ENCODE data around the gene ZNF711.
"Not testable (repeated sequence)": the region's sequence is repeated elsewhere in the genome, so short reads cannot be mapped to it uniquely, and the experiment has no call there.

Gene ZNF711

GRCh38 chrX:85244450-85245211 lies 840 bp downstream of the ZNF711 start:
- Histone ChIP-seq H3K27me3 (ENCODE audit: low read depth, low read length) (no peaks in the 10 kb centered on the region), H4K20me1 (ENCODE audit: insufficient read depth, low read length) (no peaks in the 10 kb centered on the region), H3K9ac (ENCODE audit: low read length) (no peak overlapping the region), H3K4me1 (ENCODE audit: low read length) (no peaks in the 10 kb centered on the region), H3K4me3 (ENCODE audit: low read length) (no peak overlapping the region), H3K9me3 (ENCODE audit: insufficient read depth, low read length) (no peaks in the 10 kb centered on the region), H3K27ac (ENCODE audit: low read length) (no peak overlapping the region), H3K36me3 (replicated peaks; ENCODE audit: low read depth, low read length) (no peaks in the 10 kb centered on the region), H2AFZ (ENCODE audit: low read depth, low read length) (no peak overlapping the region), H3K4me2 (ENCODE audit: low read length) (no peak overlapping the region), H3K79me2 (ENCODE audit: low read length) (no peaks in the 10 kb centered on the region)
- TF ChIP-seq EZH2phosphoT487 (IDR thresholded peaks at IDR 0.05; ENCODE audit: low read depth): no peak

DNA sequence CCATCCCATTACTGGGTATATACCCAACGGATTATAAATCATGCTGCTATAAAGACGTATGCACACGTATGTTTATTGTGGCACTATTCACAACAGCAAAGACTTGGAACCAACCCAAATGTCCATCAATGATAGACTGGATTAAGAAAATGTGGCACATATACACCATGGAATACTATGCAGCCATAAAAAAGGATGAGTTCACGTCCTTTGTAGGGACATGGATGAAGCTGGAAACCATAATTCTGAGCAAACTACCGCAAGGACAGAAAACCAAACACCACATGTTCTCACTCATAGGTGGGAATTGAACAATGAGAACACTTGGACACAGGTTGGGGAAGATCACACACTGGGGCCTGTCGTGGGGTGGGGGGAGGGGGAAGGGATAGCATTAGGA lies 41.5 kb downstream of the ZNF711 start:
- H3K4me2 ChIP-seq (ENCODE audit: low read length); H3K27ac ChIP-seq (ENCODE audit: low read length); H3K9ac ChIP-seq (ENCODE audit: low read length); H2AFZ ChIP-seq (ENCODE audit: low read depth, low read length); H3K9me3 ChIP-seq (ENCODE audit: insufficient read depth, low read length); H4K20me1 ChIP-seq (ENCODE audit: insufficient read depth, low read length); H3K27me3 ChIP-seq (ENCODE audit: low read depth, low read length); H3K4me1 ChIP-seq (ENCODE audit: low read length); H3K79me2 ChIP-seq (ENCODE audit: low read length); H3K36me3 ChIP-seq (replicated peaks; ENCODE audit: low read depth, low read length); H3K4me3 ChIP-seq (ENCODE audit: low read length): not testable (repeated sequence)

- no peaks in the 10 kb centered on the region for H3K27me3 ChIP-seq (ENCODE audit: low read depth, low read length)
- no peaks in the 10 kb centered on the region for H3K36me3 ChIP-seq (replicated peaks; ENCODE audit: low read depth, low read length)
- no peak for TF ChIP-seq EZH2phosphoT487 (IDR thresholded peaks at IDR 0.05; ENCODE audit: low read depth)
- TF ChIP-seq, protein P1, sequence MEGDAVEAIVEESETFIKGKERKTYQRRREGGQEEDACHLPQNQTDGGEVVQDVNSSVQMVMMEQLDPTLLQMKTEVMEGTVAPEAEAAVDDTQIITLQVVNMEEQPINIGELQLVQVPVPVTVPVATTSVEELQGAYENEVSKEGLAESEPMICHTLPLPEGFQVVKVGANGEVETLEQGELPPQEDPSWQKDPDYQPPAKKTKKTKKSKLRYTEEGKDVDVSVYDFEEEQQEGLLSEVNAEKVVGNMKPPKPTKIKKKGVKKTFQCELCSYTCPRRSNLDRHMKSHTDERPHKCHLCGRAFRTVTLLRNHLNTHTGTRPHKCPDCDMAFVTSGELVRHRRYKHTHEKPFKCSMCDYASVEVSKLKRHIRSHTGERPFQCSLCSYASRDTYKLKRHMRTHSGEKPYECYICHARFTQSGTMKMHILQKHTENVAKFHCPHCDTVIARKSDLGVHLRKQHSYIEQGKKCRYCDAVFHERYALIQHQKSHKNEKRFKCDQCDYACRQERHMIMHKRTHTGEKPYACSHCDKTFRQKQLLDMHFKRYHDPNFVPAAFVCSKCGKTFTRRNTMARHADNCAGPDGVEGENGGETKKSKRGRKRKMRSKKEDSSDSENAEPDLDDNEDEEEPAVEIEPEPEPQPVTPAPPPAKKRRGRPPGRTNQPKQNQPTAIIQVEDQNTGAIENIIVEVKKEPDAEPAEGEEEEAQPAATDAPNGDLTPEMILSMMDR (IDR thresholded peaks at IDR 0.05; ENCODE audit: low read depth, low read length): no peak
- H4K20me1 ChIP-seq (ENCODE audit: insufficient read depth, low read length): no peaks in the 10 kb centered on the region
- H3K9me3 ChIP-seq (ENCODE audit: insufficient read depth, low read length): no peaks in the 10 kb centered on the region
- H2AFZ ChIP-seq (ENCODE audit: low read depth, low read length): no peak overlapping the region
- H3K27ac ChIP-seq (ENCODE audit: low read length): no peak overlapping the region
- no peak overlapping the region for H3K4me2 ChIP-seq (ENCODE audit: low read length)
- no peak overlapping the region for H3K9ac ChIP-seq (ENCODE audit: low read length)
- no peak overlapping the region for H3K4me3 ChIP-seq (ENCODE audit: low read length)
- no peaks in the 10 kb centered on the region for H3K79me2 ChIP-seq (ENCODE audit: low read length)
- H3K4me1 ChIP-seq (ENCODE audit: low read length): no peaks in the 10 kb centered on the region
Measured at GRCh38 chrX:85288992-85289723, 45.4 kb downstream of the ZNF711 start.

GRCh38 chrX:85303544-85303943 lies 59.8 kb downstream of the ZNF711 start:
- Histone ChIP-seq H3K9ac (ENCODE audit: low read length) (no peak overlapping the region), H3K36me3 (replicated peaks; ENCODE audit: low read depth, low read length) (no peaks in the 10 kb centered on the region), H3K4me3 (ENCODE audit: low read length) (no peak overlapping the region), H3K4me1 (ENCODE audit: low read length) (peaks cover 6% of the 10 kb centered on the region; the same call in 1 of the 2 replicates), H3K79me2 (ENCODE audit: low read length) (no peaks in the 10 kb centered on the region), H2AFZ (ENCODE audit: low read depth, low read length) (no peak overlapping the region), H3K27me3 (ENCODE audit: low read depth, low read length) (no peaks in the 10 kb centered on the region), H4K20me1 (ENCODE audit: insufficient read depth, low read length) (no peaks in the 10 kb centered on the region), H3K4me2 (ENCODE audit: low read length) (no peak overlapping the region), H3K9me3 (ENCODE audit: insufficient read depth, low read length) (no peaks in the 10 kb centered on the region), H3K27ac (ENCODE audit: low read length) (no peak overlapping the region)
- TF ChIP-seq, protein P1 (IDR thresholded peaks at IDR 0.05; ENCODE audit: low read depth, low read length): no peak
- TF ChIP-seq EZH2phosphoT487 (IDR thresholded peaks at IDR 0.05; ENCODE audit: low read depth): no peak

- no peak overlapping the region for H3K27ac ChIP-seq (ENCODE audit: low read length)
- H3K4me3 ChIP-seq (ENCODE audit: low read length): no peak overlapping the region
- TF ChIP-seq, protein P1 (IDR thresholded peaks at IDR 0.05; ENCODE audit: low read depth, low read length): no peak
- TF ChIP-seq EZH2phosphoT487 (IDR thresholded peaks at IDR 0.05; ENCODE audit: low read depth): no peak
- H3K27me3 ChIP-seq (ENCODE audit: low read depth, low read length): no peaks in the 10 kb centered on the region
- no peak overlapping the region for H3K4me2 ChIP-seq (ENCODE audit: low read length)
- H3K9me3 ChIP-seq (ENCODE audit: insufficient read depth, low read length): no peaks in the 10 kb centered on the region
- H3K79me2 ChIP-seq (ENCODE audit: low read length): no peaks in the 10 kb centered on the region
- no peak overlapping the region for H2AFZ ChIP-seq (ENCODE audit: low read depth, low read length)
- no peaks in the 10 kb centered on the region for H4K20me1 ChIP-seq (ENCODE audit: insufficient read depth, low read length)
- H3K36me3 ChIP-seq (replicated peaks; ENCODE audit: low read depth, low read length): no peaks in the 10 kb centered on the region
- no peaks in the 10 kb centered on the region for H3K4me1 ChIP-seq (ENCODE audit: low read length)
- no peak overlapping the region for H3K9ac ChIP-seq (ENCODE audit: low read length)
Measured at GRCh38 chrX:85309717-85310116, 65.9 kb downstream of the ZNF711 start.

DNA sequence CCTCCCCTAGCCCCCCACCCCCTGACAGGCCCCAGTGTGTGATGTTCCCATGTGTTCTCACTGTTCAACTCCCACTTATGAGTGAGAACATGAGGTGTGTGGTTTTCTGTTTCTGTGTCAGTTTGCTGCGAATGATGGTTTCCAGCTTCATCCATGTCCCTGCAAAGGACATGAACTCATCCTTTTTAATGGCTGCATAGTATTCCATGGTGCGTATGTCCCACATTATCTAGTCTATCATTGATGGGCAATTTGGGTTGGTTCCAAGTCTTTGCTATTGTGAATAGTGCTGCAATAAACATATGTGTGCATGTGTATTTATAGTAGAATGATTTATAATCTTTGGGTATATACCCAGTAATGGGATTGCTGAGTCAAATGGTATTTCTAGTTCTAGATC lies 67.6 kb downstream of the ZNF711 start:
- H2AFZ ChIP-seq (ENCODE audit: low read depth, low read length); H3K36me3 ChIP-seq (replicated peaks; ENCODE audit: low read depth, low read length); H3K27ac ChIP-seq (ENCODE audit: low read length); H3K9ac ChIP-seq (ENCODE audit: low read length); H3K4me2 ChIP-seq (ENCODE audit: low read length); H4K20me1 ChIP-seq (ENCODE audit: insufficient read depth, low read length); H3K4me3 ChIP-seq (ENCODE audit: low read length); H3K9me3 ChIP-seq (ENCODE audit: insufficient read depth, low read length); H3K4me1 ChIP-seq (ENCODE audit: low read length); H3K27me3 ChIP-seq (ENCODE audit: low read depth, low read length); H3K79me2 ChIP-seq (ENCODE audit: low read length): not testable (repeated sequence)

Measured in OCI-LY3 (cell line).